GM21360 (cell line): ENCODE data around the gene RNF169.
"Not testable (repeated sequence)": the region's sequence is repeated elsewhere in the genome, so short reads cannot be mapped to it uniquely, and the experiment has no call there.

Experiments used
- ATAC-seq: cut with Tn5 transposase; IDR thresholded peaks from one replicate; pipeline ENCODE4 v1.9.1; 2021; ENCODE audit warnings: mild to moderate bottlenecking, moderate library complexity; ENCODE audit not compliant: unreplicated experiment

Gene RNF169

GRCh38 chr11:74726547-74727182 is 22.0 kb upstream of the RNF169 start:
- ATAC-seq, result peak; percentile 72

- no peak for ATAC-seq
Measured at GRCh38 chr11:74729397-74729796, 19.3 kb upstream of the RNF169 start.

- ATAC-seq, result no peak
Measured at GRCh38 chr11:74730571-74731260, 17.9 kb upstream of the RNF169 start.

DNA sequence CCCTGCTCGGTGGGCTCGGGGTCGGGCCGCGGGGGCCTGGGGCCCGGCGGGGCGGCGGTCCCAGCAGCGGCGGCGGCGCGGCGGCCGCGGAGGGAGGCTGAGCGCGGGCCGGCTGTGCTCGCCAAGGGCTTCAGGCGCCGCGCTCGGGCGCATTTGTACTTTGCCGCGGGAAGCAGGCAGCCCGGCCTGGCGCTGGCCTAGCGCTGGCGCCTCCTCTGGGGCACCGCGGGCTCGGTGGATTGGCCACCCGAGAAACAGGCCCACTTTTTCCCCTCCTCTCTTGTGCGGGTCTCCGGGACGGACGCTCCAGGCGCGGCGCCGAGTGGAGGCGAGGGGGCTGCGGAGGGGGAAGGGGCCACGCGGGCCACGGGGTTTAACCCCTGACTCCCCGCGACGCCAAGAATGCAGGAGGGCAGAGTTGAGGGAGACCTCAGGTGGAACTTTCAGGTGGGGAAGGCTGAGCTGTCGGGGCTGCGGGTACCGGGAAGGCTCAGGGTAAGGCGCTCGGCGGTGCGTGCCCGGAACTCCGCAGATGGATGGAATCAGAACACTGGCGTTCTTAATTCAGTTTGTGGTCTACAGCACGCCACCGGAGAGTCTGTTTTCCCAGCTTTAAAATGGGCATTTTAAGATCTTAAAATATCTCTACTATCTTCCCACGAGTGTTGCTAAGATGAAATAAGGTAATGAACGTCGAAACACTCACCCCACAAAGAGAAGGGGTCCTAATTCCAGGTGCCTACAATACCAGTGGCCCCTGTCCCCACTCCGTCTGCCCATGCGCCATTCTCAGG is 17.2 kb upstream of the RNF169 start, which contains the start of gene CHRDL2:
CHRDL2 (minus strand) TSS at position 126 of the 794 bp plus-strand sequence. CDS start 538 bp downstream, outside the sequence.
- no peak for ATAC-seq

- no peak for ATAC-seq
Measured at GRCh38 chr11:74734559-74734925, 14.1 kb upstream of the RNF169 start.

DNA sequence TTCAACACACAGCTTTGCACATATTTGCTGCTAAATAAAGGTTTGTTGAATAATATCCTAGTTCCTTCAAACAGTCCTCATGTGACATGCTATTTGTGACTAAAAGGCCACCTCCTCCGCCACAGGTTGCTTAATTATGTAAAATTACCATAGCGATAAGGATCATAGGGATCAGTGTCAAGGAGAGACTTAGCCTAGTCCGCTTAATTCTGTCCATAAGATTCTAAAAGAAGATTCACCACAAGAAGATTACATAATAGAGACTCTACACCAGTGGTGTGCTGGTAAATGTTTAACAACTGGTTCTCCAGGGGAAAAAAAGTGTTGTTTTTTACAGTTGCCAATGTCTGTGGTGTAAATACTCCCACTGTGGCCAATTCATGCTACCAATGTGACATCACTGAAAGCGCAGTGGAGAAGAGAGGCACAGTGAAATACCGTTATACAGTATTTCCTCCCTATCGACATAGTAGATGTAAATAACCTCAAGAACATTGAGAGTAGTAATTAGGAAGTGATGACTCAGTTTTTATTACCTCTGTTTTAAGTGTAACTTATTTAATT is 13.2 kb upstream of the RNF169 start:
- no peak for ATAC-seq

- no peak for ATAC-seq
Measured at GRCh38 chr11:74736031-74736430, 12.6 kb upstream of the RNF169 start.

DNA sequence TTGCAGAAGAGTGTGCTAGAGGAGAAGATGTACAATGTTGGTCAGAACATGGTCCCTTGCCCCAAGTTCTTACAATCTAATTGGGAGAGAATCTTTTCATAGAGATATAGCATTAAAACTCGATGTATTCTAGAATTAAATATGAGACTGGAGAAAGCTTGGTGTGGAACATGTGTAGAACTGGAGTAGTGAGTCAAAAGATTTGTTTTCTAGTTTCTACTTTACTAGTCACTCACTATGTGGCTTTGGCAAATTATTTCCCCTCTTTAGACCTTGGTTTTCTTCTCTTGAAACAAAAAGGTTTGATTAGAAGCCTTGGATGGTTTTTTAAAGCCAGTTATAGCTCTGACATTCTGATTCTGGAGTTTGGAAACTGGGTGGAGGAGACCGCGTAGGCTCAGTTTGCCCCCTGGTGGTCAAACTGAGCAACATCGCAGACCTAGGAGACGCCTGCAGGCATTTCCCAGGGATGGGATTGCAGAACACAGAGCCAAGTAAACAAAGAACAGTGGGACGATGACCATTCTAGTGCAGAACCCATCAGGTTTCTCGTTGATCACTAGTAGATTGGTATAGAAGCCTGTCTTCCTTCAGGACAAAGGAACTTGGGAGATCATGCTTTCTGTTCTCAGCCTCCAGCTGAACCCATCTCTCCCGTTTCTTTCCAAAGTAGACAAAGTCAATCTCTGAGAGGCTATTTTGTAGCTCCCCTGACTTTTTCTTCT is 8.9 kb upstream of the RNF169 start:
- no peak for ATAC-seq

GRCh38 chr11:74742070-74742469 is 6.6 kb upstream of the RNF169 start:
- ATAC-seq, result no peak

DNA sequence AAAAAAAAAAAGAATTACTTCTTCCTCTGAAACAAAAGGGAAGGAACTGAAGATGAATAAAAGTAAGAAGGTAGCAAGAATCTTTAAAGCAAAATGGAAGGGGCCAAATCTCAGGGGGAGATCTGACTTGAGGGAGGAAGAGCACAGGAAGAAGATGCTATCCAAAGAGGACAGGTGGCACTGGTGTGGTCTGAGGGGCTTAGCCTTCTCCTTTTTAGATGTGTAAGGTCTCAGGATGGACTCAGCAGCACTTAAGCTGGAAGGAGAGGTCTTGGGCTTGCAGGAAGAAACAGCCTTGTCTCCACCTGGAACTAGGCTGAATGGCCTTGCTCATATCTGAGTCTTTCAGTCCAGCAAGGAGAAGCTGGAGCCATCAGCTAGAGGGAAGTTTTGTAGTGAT is 5.0 kb upstream of the RNF169 start:
- ATAC-seq, result no peak

DNA sequence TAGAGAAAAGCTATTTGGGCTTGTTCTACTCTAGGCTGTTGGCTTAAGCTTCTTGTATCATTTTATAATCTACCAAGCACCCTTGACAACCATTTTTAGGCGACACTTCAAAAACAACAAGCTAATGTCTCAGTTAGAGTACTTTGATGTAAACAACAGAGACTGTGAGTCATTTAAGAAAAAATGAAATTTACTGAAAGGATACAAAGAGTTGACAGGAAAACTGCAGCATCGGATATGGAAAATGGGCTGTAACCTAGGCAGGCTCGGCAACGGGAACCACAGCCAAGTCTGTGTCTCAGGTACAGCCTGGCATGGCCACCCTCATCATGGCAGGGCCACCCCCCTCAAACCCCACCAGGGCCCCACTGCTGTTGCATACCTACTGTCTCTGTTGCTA is 4.4 kb upstream of the RNF169 start:
- ATAC-seq, result no peak

- no peak for ATAC-seq
Measured at GRCh38 chr11:74746868-74747267, 1.8 kb upstream of the RNF169 start.

DNA sequence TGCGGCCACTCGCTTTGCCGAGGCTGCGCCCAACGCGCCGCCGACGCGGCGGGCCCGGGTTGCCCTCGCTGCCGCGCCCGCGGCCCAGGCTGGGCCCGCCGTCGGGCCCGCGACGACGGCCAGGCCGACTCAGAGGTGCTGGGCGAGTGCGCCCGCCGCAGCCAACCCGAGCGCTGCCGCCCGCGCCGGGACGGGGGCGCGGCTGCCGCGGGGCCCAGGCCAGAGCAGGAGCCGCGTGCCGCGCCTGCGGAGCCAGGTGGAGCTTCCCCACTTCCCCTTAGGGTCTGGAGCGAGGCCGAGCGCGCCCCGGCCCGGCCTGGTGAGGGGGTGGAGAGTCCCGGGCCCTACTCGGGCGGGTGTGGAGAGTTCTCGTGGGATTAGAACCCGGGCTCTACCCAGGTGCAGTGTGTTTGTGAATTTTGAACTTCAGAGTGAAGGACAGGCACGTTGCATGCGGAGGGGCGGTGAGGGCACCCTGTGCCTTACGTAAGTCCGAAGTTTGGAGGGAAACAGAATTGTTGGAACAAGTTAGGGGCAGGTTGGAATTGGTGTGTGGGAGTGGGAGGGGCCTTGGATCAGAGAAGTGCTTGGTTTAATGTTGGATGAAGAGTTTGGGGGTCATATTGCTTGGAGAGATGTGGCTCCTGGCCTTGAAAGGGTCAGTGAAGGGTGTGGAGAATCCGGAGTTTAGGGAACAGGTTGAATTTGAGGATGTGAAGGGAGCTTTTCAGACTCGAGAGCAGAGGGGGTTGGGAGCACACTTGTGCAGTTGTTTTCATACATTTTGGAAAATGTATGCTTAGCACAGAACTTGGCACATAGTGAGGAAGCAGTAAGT is 697 bp downstream of the RNF169 start:
- ATAC-seq, result peak; percentile 44

GRCh38 chr11:74749965-74750296 is 1.3 kb downstream of the RNF169 start:
- no peak for ATAC-seq

- not testable (repeated sequence) for ATAC-seq
Measured at GRCh38 chr11:74750598-74750997, 1.9 kb downstream of the RNF169 start.

DNA sequence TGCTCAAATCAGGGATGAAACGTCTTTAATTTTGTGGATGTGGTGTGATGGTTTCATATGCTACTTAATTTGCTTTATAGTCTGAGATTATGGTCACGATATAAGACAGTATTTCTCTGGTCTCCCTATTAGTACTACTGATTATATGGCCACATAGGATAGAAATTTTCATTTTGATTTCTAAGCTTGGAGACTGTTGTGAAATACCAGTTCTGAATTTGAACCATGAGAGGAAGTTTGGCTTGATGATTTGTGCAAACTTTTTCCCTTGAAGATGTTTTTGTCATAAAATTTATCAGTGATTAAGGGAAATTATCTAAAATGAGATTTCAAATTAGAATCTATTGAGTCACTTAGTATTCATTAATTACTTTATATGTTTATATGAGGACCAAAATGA is 2.7 kb downstream of the RNF169 start:
- ATAC-seq, result no peak

DNA sequence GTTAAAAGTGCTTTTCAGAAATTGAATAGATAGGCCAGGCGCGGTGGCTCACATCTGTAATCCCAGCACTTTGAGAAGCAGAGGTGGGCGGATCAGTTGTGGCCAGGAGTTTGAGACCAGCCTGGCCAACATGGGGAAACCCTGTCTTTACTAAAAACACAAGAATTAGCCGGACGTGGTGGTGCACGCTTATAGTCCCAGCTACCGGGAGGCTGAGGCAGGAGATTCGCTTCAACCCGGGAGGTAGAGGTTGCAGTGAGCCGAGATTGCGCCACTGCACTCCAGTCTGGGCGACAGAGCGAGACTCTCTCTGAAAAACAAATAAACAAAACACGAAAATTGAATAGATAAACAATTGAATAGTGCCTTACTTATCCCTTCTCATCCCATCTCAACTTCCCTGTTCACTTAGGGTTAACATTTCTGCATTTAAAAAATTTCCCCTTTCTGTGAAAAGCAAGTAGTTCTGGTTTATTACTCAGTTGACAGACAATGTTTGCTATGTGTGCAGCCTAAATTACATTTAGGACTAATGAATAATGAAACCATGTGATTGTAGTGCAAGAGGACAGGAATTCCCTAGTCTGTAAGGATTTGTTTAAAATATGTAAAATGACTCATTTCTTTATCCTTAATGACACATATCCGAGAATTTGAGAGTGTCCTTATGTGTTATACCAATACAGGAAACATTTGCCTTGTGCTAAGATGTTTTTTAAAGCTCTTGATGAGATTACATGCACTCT is 6.0 kb downstream of the RNF169 start:
- no peak for ATAC-seq

- no peak for ATAC-seq
Measured at GRCh38 chr11:74755395-74755995, 6.8 kb downstream of the RNF169 start.

DNA sequence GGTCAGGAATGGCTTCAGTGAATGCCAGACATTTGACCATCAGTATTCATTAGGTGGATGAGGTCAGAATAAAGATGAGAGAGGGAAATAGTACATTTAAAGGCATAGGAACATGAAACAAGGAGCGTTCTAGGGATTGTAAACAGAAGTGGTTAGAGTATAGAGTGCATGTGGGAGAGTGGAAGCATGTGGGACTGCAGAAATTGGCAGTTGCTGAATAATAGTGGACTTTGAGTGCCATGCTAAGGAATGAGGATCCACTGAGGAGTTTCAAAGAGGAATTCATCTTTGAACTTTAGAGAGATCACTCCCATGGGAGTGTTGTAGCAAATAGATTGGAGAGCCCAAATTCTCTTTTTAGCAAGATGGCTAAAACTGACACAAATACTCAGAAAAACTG is 7.9 kb downstream of the RNF169 start:
- no peak for ATAC-seq
